ENCODE measurements around the gene DEFB127. TPM values are rescaled to one million over a fixed set of nuclear protein-coding genes. Genes with fewer than 3 reads are reported as not detected.
"Not testable (repeated sequence)": the region's sequence is repeated elsewhere in the genome, so short reads cannot be mapped to it uniquely, and the experiment has no call there.

Gene DEFB127
- total and polyA plus RNA-seq, 10 of the 15 experiments (the other 5 are each of a cell fraction or from before 2014, with no cell fraction given) = not detected

- no peak for TF ChIP-seq EP300 (IDR thresholded peaks at IDR 0.05; ENCODE audit: borderline replicate concordance in 1 of 2, control insufficient read depth in 1 of 2, low read depth in 2 of 2, low read length in 2 of 2)
- no peak for TF ChIP-seq ZBTB4 (CRISPR knock-in tag; IDR thresholded peaks at IDR 0.05)
- no peak for TF ChIP-seq ESRRA (IDR thresholded peaks at IDR 0.05; ENCODE audit: low read length)
- TF ChIP-seq ZBTB11 (CRISPR knock-in tag; IDR thresholded peaks at IDR 0.05) = no peak
These were observed 42.7 kb downstream of the DEFB127 start (continued) for GRCh38 chr20:199996-200395.

- 14% methylated on average over 4 of the region's 4 CpGs for WGBS (ENCODE audit: insufficient coverage, insufficient replicate concordance, low lambda C conversion rate, missing lambda C conversion rate)
- RAD21 ChIA-PET (ENCODE audit: unreplicated experiment); FAIRE-seq; H2AFZ ChIP-seq (ENCODE audit: control insufficient read depth, low read depth, low read length); POLR2A ChIA-PET; H3K79me2 ChIP-seq (ENCODE audit: control insufficient read depth, insufficient read depth, low read length); CTCF ChIA-PET; H3K9me3 ChIP-seq (replicated peaks; ENCODE audit: control insufficient read depth, insufficient read depth, low read length); H4K20me1 ChIP-seq (ENCODE audit: control insufficient read depth, insufficient read depth); in situ Hi-C loops (cut with MboI); DNase-seq (ENCODE audit: low read depth, low spot score); H3K9ac ChIP-seq (ENCODE audit: control insufficient read depth, insufficient read depth, low read length); H3K36me3 ChIP-seq (ENCODE audit: control insufficient read depth in 2 of 2, insufficient read depth in 2 of 2, low read length in 1 of 2); intact Hi-C loops (cut with micrococcal nuclease; ENCODE audit: unreplicated experiment); H3K4me2 ChIP-seq (ENCODE audit: control insufficient read depth, insufficient read depth); ATAC-seq; BruUV-seq (replicated peaks); H3K4me3 ChIP-seq; H3K27ac ChIP-seq (ENCODE audit: control insufficient read depth, insufficient read depth); H3K27me3 ChIP-seq (replicated peaks in 1 of 2; ENCODE audit: control insufficient read depth in 2 of 2, insufficient read depth in 2 of 2, low read length in 1 of 2); H3K4me1 ChIP-seq (ENCODE audit: control insufficient read depth, insufficient read depth, low read length): not testable (repeated sequence)
- SMC1A ChIA-PET (ENCODE audit: uncharacterized antibody, unreplicated experiment) = interaction anchor here (1.4 kb wide), 1 partner anchor 127 kb away, joined by 4 read pairs; no protein-coding TSS in a partner anchor
These were observed 46.4 kb downstream of the DEFB127 start for GRCh38 chr20:203630-204029.

Other genes starting within 250 kb of the DEFB127 start
Only the 7 nearest of the 10 such genes appear.
- not detected in 2 replicates for gene DEFB125, start 69.8 kb upstream of the DEFB127 start, total RNA-seq (2014; rRNA removed)
- gene DEFB125, start 69.8 kb upstream of the DEFB127 start, total RNA-seq (2014; rRNA removed; fragmentation: Illumina TruSeq; extraction: Trizol) = not detected in 2 replicates
- gene DEFB125, start 69.8 kb upstream of the DEFB127 start, total RNA-seq (2021) = not detected in 2 replicates
- gene DEFB125, start 69.8 kb upstream of the DEFB127 start, polyA plus RNA-seq (2011; rRNA removed) = not detected in 2 replicates
- gene DEFB125, start 69.8 kb upstream of the DEFB127 start, polyA plus RNA-seq (2014; fragmentation: Illumina TruSeq; extraction: Trizol) = not detected in 2 replicates
- not detected for gene DEFB125, start 69.8 kb upstream of the DEFB127 start, polyA plus RNA-seq (2014; fragmentation: Nextera tagmentation; extraction: Ambion mirVana)
- gene DEFB125, start 69.8 kb upstream of the DEFB127 start, polyA plus RNA-seq (2014; rRNA removed) = not detected in 2 replicates
- gene DEFB125, start 69.8 kb upstream of the DEFB127 start, polyA plus RNA-seq (2016; fragmentation: Nextera tagmentation; extraction: Ambion mirVana) = not detected
- not detected in 2 replicates for gene DEFB126, start 14.9 kb upstream of the DEFB127 start, total RNA-seq (2014; rRNA removed)
- gene DEFB126, start 14.9 kb upstream of the DEFB127 start, total RNA-seq (2014; rRNA removed; fragmentation: Illumina TruSeq; extraction: Trizol) = not detected in 2 replicates
- not detected in 2 replicates for gene DEFB126, start 14.9 kb upstream of the DEFB127 start, total RNA-seq (2021)
- not detected in 2 replicates for gene DEFB126, start 14.9 kb upstream of the DEFB127 start, polyA plus RNA-seq (2011; rRNA removed)
- not detected in 2 replicates for gene DEFB126, start 14.9 kb upstream of the DEFB127 start, polyA plus RNA-seq (2014; fragmentation: Illumina TruSeq; extraction: Trizol)
- gene DEFB126, start 14.9 kb upstream of the DEFB127 start, polyA plus RNA-seq (2014; fragmentation: Nextera tagmentation; extraction: Ambion mirVana) = not detected
- gene DEFB126, start 14.9 kb upstream of the DEFB127 start, polyA plus RNA-seq (2014; rRNA removed) = not detected in 2 replicates
- gene DEFB126, start 14.9 kb upstream of the DEFB127 start, polyA plus RNA-seq (2016; fragmentation: Nextera tagmentation; extraction: Ambion mirVana) = not detected
- not detected in 2 replicates for gene DEFB128, start 32.3 kb downstream of the DEFB127 start, total RNA-seq (2014; rRNA removed)
- gene DEFB128, start 32.3 kb downstream of the DEFB127 start, total RNA-seq (2014; rRNA removed; fragmentation: Illumina TruSeq; extraction: Trizol) = not detected in 2 replicates
- gene DEFB128, start 32.3 kb downstream of the DEFB127 start, total RNA-seq (2021) = not detected in 2 replicates
- not detected in 2 replicates for gene DEFB128, start 32.3 kb downstream of the DEFB127 start, polyA plus RNA-seq (2011; rRNA removed)
- not detected in 2 replicates for gene DEFB128, start 32.3 kb downstream of the DEFB127 start, polyA plus RNA-seq (2014; fragmentation: Illumina TruSeq; extraction: Trizol)
- not detected for gene DEFB128, start 32.3 kb downstream of the DEFB127 start, polyA plus RNA-seq (2014; fragmentation: Nextera tagmentation; extraction: Ambion mirVana)
- gene DEFB128, start 32.3 kb downstream of the DEFB127 start, polyA plus RNA-seq (2014; rRNA removed) = not detected in 2 replicates
- not detected for gene DEFB128, start 32.3 kb downstream of the DEFB127 start, polyA plus RNA-seq (2016; fragmentation: Nextera tagmentation; extraction: Ambion mirVana)
- not detected in 2 replicates for gene DEFB129, start 69.8 kb downstream of the DEFB127 start, total RNA-seq (2014; rRNA removed)
- gene DEFB129, start 69.8 kb downstream of the DEFB127 start, total RNA-seq (2014; rRNA removed; fragmentation: Illumina TruSeq; extraction: Trizol) = not detected in 2 replicates
- not detected in 2 replicates for gene DEFB129, start 69.8 kb downstream of the DEFB127 start, total RNA-seq (2021)
- gene DEFB129, start 69.8 kb downstream of the DEFB127 start, polyA plus RNA-seq (2011; rRNA removed) = not detected in 2 replicates
- gene DEFB129, start 69.8 kb downstream of the DEFB127 start, polyA plus RNA-seq (2014; fragmentation: Illumina TruSeq; extraction: Trizol) = not detected in 2 replicates
- not detected for gene DEFB129, start 69.8 kb downstream of the DEFB127 start, polyA plus RNA-seq (2014; fragmentation: Nextera tagmentation; extraction: Ambion mirVana)
- not detected in 2 replicates for gene DEFB129, start 69.8 kb downstream of the DEFB127 start, polyA plus RNA-seq (2014; rRNA removed)
- not detected for gene DEFB129, start 69.8 kb downstream of the DEFB127 start, polyA plus RNA-seq (2016; fragmentation: Nextera tagmentation; extraction: Ambion mirVana)
- not detected in 2 replicates for gene DEFB132, start 100.3 kb downstream of the DEFB127 start, total RNA-seq (2014; rRNA removed)
- not detected in 2 replicates for gene DEFB132, start 100.3 kb downstream of the DEFB127 start, total RNA-seq (2014; rRNA removed; fragmentation: Illumina TruSeq; extraction: Trizol)
- not detected in 2 replicates for gene DEFB132, start 100.3 kb downstream of the DEFB127 start, total RNA-seq (2021)
- not detected in 2 replicates for gene DEFB132, start 100.3 kb downstream of the DEFB127 start, polyA plus RNA-seq (2011; rRNA removed)
- gene DEFB132, start 100.3 kb downstream of the DEFB127 start, polyA plus RNA-seq (2014; fragmentation: Illumina TruSeq; extraction: Trizol) = not detected in 2 replicates
- not detected for gene DEFB132, start 100.3 kb downstream of the DEFB127 start, polyA plus RNA-seq (2014; fragmentation: Nextera tagmentation; extraction: Ambion mirVana)
- gene DEFB132, start 100.3 kb downstream of the DEFB127 start, polyA plus RNA-seq (2014; rRNA removed) = not detected in 2 replicates
- not detected for gene DEFB132, start 100.3 kb downstream of the DEFB127 start, polyA plus RNA-seq (2016; fragmentation: Nextera tagmentation; extraction: Ambion mirVana)
- 1.0 and 1.4 TPM in 2 replicates for gene C20orf96, start 133.3 kb downstream of the DEFB127 start, total RNA-seq (2014; rRNA removed)
- gene C20orf96, start 133.3 kb downstream of the DEFB127 start, total RNA-seq (2014; rRNA removed; fragmentation: Illumina TruSeq; extraction: Trizol) = 1.4 and 1.8 TPM in 2 replicates
- 7.4 and 8.4 TPM in 2 replicates for gene C20orf96, start 133.3 kb downstream of the DEFB127 start, total RNA-seq (2021)
- 3.2 and 4.3 TPM in 2 replicates for gene C20orf96, start 133.3 kb downstream of the DEFB127 start, polyA plus RNA-seq (2011; rRNA removed)
- 5.5 and 8.0 TPM in 2 replicates for gene C20orf96, start 133.3 kb downstream of the DEFB127 start, polyA plus RNA-seq (2014; fragmentation: Illumina TruSeq; extraction: Trizol)
- 1 to 10 TPM; 2.3 to 2.4 TPM for gene C20orf96, start 133.3 kb downstream of the DEFB127 start, polyA plus RNA-seq (2014; fragmentation: Nextera tagmentation; extraction: Ambion mirVana)
- 8.6 and 9.0 TPM in 2 replicates for gene C20orf96, start 133.3 kb downstream of the DEFB127 start, polyA plus RNA-seq (2014; rRNA removed)
- 1 to 10 TPM; 7.5 to 7.9 TPM for gene C20orf96, start 133.3 kb downstream of the DEFB127 start, polyA plus RNA-seq (2016; fragmentation: Nextera tagmentation; extraction: Ambion mirVana)
- 36.1 TPM in 2 replicates for gene ZCCHC3, start 140.1 kb downstream of the DEFB127 start, total RNA-seq (2014; rRNA removed)
- gene ZCCHC3, start 140.1 kb downstream of the DEFB127 start, total RNA-seq (2014; rRNA removed; fragmentation: Illumina TruSeq; extraction: Trizol) = 13.8 and 15.3 TPM in 2 replicates
- 31.9 and 32.8 TPM in 2 replicates for gene ZCCHC3, start 140.1 kb downstream of the DEFB127 start, total RNA-seq (2021)
- 31.3 and 33.1 TPM in 2 replicates for gene ZCCHC3, start 140.1 kb downstream of the DEFB127 start, polyA plus RNA-seq (2011; rRNA removed)
- 20.2 and 21.9 TPM in 2 replicates for gene ZCCHC3, start 140.1 kb downstream of the DEFB127 start, polyA plus RNA-seq (2014; fragmentation: Illumina TruSeq; extraction: Trizol)
- gene ZCCHC3, start 140.1 kb downstream of the DEFB127 start, polyA plus RNA-seq (2014; fragmentation: Nextera tagmentation; extraction: Ambion mirVana) = 10 to 100 TPM in 1 of 2 experiments, 1 to 10 TPM in 1; 5.3 to 10.8 TPM
- 32.1 and 33.5 TPM in 2 replicates for gene ZCCHC3, start 140.1 kb downstream of the DEFB127 start, polyA plus RNA-seq (2014; rRNA removed)
- gene ZCCHC3, start 140.1 kb downstream of the DEFB127 start, polyA plus RNA-seq (2016; fragmentation: Nextera tagmentation; extraction: Ambion mirVana) = 10 to 100 TPM in 1 of 2 experiments, 1 to 10 TPM in 1; 7.7 to 14.1 TPM